H54 (cell line): ENCODE data around the gene MYRIP.

Experiments used
- DNase-seq: peaks from one replicate; pipeline ENCODE4 v3.0.0; 2011; ENCODE audit warnings: low spot score, mixed read lengths; ENCODE audit not compliant: insufficient read length
- FAIRE-seq: peaks from 3 replicates; lab custom pipeline; 2011; peaks lifted over from hg19 to GRCh38; lab: Jason Lieb, UNC
- POLR2A ChIP-seq: IDR thresholded peaks from 2 replicates; pipeline ENCODE4 v1.6.1; 2011; ENCODE audit warnings: low read depth, mild to moderate bottlenecking, low read length

MYRIP gene

DNA sequence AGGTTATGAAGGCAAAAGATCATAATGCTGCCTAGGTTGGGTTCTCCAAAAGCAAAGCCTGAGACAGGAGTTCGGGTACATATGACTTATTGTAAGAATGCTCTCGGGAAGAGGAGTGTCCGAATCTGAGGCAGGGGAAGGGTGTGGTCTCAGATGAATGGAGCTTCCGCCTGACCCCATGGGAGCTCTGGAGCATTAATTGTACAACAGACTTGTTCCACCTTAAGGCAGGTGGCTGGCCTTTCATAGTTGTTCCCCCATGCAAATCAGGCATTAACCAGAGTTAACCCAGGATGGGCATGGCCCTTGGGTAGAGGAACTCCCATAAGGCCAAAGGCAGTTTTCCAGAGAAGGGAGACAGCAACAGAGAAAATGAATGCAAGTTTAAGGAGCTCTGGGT is 170.6 kb downstream of the MYRIP start:
- TF ChIP-seq POLR2A = no peak
- FAIRE-seq (no peak), DNase-seq (no peak)

- FAIRE-seq (no peak), DNase-seq (no peak)
- TF ChIP-seq POLR2A = no peak
Observed at GRCh38 chr3:39980781-39981180, 171.4 kb downstream of the MYRIP start.

DNA sequence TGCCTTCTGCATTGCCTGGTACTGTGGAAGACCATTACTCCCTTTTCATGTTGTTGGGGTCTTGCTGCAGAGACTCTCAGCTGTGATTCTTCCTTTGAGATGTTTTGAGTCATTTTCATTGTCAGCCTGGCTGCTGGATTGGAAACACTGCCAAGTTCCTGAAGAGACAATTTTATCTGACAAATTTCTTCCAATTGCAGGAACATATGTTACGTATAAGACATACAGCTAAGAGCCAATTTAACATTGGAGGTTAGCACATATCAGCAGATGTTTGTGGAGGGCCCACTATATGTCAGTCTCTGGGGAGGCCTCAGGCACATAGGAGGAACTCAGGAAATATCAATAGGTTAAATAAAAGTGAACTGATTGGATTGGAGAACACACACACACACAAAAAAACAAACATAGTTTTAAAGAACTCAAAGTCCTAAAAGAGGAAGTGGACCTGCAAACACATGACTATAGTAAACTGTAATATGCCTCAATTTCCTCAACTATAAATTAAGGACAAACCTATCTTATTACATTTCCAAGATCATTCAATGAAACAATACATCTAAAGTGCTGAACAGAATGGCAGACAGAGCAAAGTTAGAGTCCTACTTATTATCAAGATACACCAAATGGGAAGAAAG is 172.3 kb downstream of the MYRIP start:
- DNase-seq = no peak
- FAIRE-seq = no peak

DNA sequence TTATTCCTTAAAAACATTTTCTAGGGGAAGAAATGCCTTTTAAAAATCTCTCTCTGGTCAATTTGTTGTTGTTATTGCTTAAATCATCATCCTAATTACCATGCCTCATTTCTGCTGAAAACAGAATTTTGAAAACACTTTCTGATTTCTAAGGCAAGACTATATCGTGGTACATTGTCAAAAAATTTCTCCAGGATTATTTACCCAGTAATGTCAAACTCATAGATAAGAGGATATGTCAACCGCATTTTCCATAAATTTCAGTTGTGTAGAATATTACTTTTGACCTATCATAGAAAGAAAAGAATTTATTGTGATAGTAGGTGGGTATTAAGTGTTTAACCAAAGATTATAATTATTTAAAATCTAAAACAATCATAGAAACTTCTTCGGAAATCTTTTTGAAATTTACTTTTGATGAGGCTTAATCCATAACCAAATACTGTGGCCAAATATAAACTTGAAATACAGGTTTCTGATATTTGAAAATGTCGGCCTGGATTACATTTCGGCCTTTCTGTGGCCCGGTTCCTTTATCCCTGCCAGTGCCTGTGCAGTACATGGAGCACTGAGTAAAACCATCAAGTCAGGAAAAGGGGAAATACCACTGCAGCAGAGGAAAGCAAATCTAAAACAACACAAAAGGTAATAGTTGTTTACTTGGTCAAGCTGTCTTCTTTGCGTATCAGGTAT is 173.4 kb downstream of the MYRIP start:
- TF ChIP-seq POLR2A = no peak
- no peak for DNase-seq
- no peak for FAIRE-seq

More for the DNA sequence above, 172.3 kb downstream of the MYRIP start:
- no peak for TF ChIP-seq POLR2A

- no peak for TF ChIP-seq POLR2A
- no peak for DNase-seq
- FAIRE-seq = no peak
Observed at GRCh38 chr3:39989746-39990145, 180.3 kb downstream of the MYRIP start.

DNA sequence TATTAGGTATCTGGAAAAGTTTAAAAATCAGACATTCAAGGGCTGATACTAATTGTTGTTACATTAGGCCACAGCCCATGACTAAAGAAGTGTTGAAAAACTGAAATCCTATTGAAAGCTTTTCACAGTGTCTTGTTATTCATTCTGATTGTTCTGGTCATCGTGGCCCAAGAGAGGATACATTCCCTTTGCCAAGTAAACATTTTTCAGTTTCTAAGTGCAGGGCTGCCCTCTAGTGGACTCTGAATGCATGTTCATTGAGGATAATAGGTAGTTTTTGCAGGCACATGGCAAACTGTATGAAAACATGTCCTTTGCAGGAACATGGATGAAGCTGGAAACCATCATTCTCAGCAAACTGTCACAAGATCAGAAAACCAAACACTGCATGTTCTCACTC is 181.1 kb downstream of the MYRIP start:
- TF ChIP-seq POLR2A = no peak
- peak; percentile 7 for DNase-seq
- no peak for FAIRE-seq

DNA sequence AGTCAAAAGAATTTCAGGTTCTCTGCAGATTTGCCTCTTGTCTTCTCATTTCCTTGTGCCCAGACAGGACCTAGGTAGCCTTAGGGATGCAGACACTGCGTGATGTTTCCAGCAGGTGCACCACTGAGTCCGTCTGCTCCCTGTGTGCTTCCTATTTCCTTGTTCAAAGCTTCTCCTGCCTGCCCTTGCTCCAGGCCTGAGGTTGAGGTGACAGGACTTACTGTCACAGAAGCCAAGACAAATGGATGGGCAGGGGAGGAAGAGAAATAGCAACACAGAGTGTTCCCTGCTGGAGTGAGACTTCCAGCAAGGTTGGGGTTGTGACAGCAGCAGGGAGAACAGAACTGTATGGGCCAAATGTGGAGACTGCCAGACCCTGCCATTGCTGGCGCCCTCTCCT is 199.4 kb downstream of the MYRIP start:
- FAIRE-seq (no peak), DNase-seq (no peak)
- no peak for TF ChIP-seq POLR2A

GRCh38 chr3:40009991-40010390 is 200.6 kb downstream of the MYRIP start:
- no peak for TF ChIP-seq POLR2A
- FAIRE-seq (no peak), DNase-seq (no peak)

DNA sequence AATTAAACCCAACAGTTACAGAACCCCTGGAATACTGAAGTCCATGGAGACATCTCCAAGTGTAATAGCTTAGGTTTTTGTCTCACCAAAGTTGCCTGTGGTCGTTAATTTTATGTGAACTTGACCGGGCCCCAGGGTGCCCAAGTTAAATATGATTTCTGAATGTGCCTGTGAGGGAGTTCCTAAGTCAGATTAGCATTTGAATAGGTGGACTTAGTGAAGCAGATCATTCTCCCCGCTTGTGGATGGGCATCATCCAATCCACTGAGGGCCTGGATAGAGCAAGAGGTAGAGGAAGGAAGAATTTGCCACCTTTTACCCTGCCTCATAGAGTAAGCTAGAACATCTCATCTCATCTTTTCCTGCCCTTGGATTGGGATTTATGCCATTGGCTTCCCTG is 203.0 kb downstream of the MYRIP start:
- DNase-seq = no peak
- no peak for FAIRE-seq
- no peak for TF ChIP-seq POLR2A

- DNase-seq (no peak), FAIRE-seq (no peak)
- TF ChIP-seq POLR2A = no peak
Observed at GRCh38 chr3:40016391-40016790, 207.0 kb downstream of the MYRIP start.

DNA sequence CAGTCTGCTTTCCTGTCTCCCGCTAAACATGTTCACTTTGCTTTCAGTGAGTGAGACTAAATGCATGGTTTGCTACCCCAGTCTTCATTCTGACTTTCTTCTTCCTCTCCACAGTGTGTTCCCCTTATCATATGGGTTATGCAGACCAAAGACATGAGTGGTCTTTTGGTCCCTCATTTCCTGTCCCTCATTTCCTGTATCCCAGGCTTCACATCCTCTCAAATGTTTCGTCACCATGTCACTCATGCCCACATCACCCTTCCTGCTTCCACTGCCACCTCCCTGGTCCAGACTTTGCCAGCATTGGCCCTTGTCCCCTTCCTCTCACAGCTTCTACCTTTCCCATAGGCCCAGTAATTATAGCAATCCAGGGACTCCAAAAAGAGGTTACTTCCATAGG is 209.0 kb downstream of the MYRIP start:
- FAIRE-seq (no peak), DNase-seq (no peak)
- TF ChIP-seq POLR2A = no peak

DNA sequence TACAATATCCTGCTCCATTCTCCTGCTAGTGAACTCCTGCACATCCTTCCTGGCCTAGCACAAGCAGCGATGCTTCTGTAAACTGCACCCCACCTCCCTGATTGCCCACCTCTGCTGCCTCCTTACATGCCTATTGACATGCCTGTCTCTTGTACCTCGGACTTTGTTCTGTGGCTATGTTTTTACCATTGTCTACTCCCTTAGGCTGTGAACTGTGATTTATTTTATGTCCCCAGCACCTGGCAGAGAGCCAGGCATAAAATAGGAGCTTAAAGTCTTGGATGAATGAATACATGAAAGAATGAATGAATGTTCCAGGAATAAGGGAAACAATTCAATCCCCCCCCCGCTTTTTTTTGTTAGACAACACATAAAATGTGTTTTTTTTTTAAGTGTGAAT is 210.0 kb downstream of the MYRIP start:
- FAIRE-seq (no peak), DNase-seq (no peak)
- no peak for TF ChIP-seq POLR2A

DNA sequence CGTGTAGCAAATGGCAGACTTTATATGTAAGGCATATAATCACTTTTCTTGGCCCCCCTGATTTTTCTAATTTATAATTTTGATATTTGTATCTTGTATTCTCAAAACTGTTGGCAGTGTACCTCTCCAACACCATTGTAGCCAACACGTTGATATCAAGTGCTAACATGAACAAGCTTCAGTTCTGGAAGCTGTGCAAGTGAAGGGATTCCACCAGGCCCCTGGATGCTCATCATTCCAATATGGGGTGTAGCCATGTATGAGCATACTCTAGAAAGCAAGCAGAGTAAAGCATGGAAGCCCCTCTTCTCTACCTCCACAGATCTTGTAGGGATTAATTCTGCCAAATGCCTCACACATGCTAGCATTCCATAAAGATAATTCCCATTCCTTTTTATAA is 211.3 kb downstream of the MYRIP start:
- no peak for FAIRE-seq
- no peak for TF ChIP-seq POLR2A
- no peak for DNase-seq

- TF ChIP-seq POLR2A = no peak
- FAIRE-seq = no peak
- DNase-seq = no peak
Observed at GRCh38 chr3:40021338-40021737, 211.9 kb downstream of the MYRIP start.

GRCh38 chr3:40022297-40022827 is 213.0 kb downstream of the MYRIP start:
- TF ChIP-seq POLR2A = no peak
- no peak for DNase-seq
- FAIRE-seq = no peak
